PFSK-1 (cell line): Measurements from ENCODE around the gene EIF4EBP2.

Source experiments
- FOXP2 ChIP-seq: optimal IDR thresholded peaks from 2 replicates; pipeline ENCODE3; 2011; ENCODE audit warnings: borderline replicate concordance, control low read depth, inconsistent platforms; ENCODE audit not compliant: insufficient read depth; ENCODE audit errors: extremely low read length, extremely low read depth
- POLR2AphosphoS5 ChIP-seq: IDR thresholded peaks from 2 replicates; pipeline ENCODE4 v1.6.1; 2012; ENCODE audit warnings: low read depth, mild to moderate bottlenecking, control low read depth, low read length, moderate library complexity
- SIN3A ChIP-seq: IDR thresholded peaks from 2 replicates; pipeline ENCODE4 v1.6.1; 2012; ENCODE audit warnings: mild to moderate bottlenecking, low read length, moderate library complexity, borderline replicate concordance; ENCODE audit not compliant: insufficient read depth
- TAF1 ChIP-seq: IDR thresholded peaks from 2 replicates; pipeline ENCODE4 v1.6.1; 2012; ENCODE audit warnings: low read length, control low read depth, borderline replicate concordance; ENCODE audit not compliant: insufficient read depth
- TF ChIP-seq, protein P1 (sequence below), 2 experiments: IDR thresholded peaks; 2 replicates each; pipeline versions ENCODE4 v1.6.1 to v1.8.0; 2011 to 2012; ENCODE audit warnings: low read depth in 2 of 2, low read length in 2 of 2, control low read depth in 1 of 2, inconsistent platforms in 1 of 2, mild to moderate bottlenecking in 1 of 2, moderate library complexity in 1 of 2; ENCODE audit not compliant: insufficient read depth in 1 of 2

Gene EIF4EBP2

DNA sequence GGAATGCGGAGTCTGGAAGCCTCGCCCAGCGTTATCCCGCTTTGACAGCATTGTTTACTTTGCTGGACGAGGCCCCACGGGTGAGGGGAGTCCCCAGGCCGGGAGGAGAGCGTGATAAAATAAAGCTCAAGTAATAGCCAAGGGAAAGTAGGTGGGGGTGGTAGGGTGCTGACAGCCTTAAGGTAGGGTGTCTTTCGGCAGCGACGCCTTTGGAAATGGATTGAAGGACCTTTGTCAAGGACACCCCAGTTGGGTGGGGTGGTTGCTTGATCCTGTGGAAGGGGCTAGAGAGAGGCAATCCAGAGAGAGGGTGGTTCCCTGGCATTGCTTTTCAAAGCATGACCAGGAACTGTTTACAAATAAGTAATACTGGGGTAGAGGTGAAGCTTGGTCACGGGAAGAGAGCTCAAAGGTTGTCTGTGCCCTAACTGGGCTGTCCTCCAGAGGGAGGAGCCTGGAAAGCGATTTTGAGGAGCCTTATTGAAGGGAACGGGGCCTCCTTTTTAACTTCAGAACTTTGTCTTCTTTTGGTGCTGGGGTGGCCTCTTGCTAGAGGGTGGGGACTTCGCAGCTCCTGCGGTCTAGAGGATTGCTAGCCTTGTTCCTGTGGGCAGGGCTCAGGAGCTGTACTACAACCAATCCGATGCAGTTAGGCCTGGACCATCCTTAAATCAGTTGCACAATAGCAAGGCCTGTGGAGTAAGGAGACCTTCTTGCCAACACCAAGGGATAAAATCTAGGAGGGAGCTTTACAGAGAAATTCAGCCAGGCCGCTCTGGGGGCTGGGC lies 1.3 kb downstream of the EIF4EBP2 start:
- TF ChIP-seq FOXP2 (no peak), SIN3A (peak; percentile 21; the same call in 1 of the 2 replicates), POLR2AphosphoS5 (no peak; the same call in 1 of the 2 replicates)
- TF ChIP-seq, protein P1, sequence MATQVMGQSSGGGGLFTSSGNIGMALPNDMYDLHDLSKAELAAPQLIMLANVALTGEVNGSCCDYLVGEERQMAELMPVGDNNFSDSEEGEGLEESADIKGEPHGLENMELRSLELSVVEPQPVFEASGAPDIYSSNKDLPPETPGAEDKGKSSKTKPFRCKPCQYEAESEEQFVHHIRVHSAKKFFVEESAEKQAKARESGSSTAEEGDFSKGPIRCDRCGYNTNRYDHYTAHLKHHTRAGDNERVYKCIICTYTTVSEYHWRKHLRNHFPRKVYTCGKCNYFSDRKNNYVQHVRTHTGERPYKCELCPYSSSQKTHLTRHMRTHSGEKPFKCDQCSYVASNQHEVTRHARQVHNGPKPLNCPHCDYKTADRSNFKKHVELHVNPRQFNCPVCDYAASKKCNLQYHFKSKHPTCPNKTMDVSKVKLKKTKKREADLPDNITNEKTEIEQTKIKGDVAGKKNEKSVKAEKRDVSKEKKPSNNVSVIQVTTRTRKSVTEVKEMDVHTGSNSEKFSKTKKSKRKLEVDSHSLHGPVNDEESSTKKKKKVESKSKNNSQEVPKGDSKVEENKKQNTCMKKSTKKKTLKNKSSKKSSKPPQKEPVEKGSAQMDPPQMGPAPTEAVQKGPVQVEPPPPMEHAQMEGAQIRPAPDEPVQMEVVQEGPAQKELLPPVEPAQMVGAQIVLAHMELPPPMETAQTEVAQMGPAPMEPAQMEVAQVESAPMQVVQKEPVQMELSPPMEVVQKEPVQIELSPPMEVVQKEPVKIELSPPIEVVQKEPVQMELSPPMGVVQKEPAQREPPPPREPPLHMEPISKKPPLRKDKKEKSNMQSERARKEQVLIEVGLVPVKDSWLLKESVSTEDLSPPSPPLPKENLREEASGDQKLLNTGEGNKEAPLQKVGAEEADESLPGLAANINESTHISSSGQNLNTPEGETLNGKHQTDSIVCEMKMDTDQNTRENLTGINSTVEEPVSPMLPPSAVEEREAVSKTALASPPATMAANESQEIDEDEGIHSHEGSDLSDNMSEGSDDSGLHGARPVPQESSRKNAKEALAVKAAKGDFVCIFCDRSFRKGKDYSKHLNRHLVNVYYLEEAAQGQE (IDR thresholded peaks at IDR 0.05; ENCODE audit: insufficient read depth in 1 of 2, low read depth in 2 of 2, low read length in 2 of 2) = no peak

DNA sequence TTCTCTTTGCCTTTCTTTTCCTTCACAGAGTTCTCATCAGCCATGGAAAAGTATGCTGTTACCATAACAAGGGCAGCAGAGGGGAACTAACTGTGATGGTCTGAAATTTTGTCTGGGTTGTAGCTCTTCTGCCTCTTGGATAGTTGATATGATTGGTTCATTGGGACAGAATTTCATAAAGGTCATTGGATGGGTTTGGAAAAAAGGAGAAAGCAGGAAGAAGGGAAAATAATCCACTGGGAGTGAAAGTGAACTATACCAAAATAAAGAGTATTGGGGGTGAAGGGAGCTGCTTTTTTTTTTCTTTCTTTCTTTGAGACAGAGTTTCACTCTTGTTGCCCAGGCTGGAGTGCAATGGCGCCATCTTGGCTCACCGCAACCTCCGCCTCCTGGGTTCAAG lies 5.8 kb downstream of the EIF4EBP2 start:
- TF ChIP-seq POLR2AphosphoS5 (no peak), SIN3A (no peak), TAF1 (no peak), FOXP2 (no peak)
- TF ChIP-seq, protein P1 (IDR thresholded peaks at IDR 0.05; ENCODE audit: insufficient read depth in 1 of 2, low read depth in 2 of 2, low read length in 2 of 2) = no peak

- TF ChIP-seq SIN3A (no peak), TAF1 (no peak), FOXP2 (no peak), POLR2AphosphoS5 (no peak)
- TF ChIP-seq, protein P1 (IDR thresholded peaks at IDR 0.05; ENCODE audit: insufficient read depth in 1 of 2, low read depth in 2 of 2, low read length in 2 of 2) = no peak
These were observed 6.7 kb downstream of the EIF4EBP2 start for GRCh38 chr10:70410608-70411007.

DNA sequence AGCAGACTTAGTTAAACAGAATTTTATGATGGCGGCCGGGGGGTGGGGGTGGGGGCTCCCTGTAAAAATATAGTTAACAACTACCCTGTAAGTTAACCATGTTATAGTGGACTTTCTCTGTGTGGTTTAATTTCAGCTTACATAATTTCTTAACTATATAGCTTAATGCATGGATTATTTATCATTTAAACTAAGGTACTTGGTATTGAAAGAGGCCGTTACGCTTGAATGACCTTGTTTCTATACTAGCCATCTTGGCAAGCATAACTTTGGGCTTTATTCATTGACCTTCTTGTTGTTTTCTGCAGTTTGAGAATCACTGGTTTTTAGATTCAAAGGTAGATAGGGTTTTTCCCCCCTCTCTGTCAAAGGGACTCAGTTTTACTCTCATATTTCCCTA lies 8.4 kb downstream of the EIF4EBP2 start:
- TF ChIP-seq POLR2AphosphoS5 (no peak), TAF1 (no peak), FOXP2 (no peak), SIN3A (no peak)
- TF ChIP-seq, protein P1 (IDR thresholded peaks at IDR 0.05; ENCODE audit: insufficient read depth in 1 of 2, low read depth in 2 of 2, low read length in 2 of 2) = no peak
